HL-60 (cell line): ENCODE results near the gene CNBD2.

Experiments
- GABPA ChIP-seq: IDR thresholded peaks from 2 replicates; pipeline ENCODE4 v1.6.1; 2012; ENCODE audit warnings: low read depth
- POLR2AphosphoS5 ChIP-seq: IDR thresholded peaks from 2 replicates; pipeline ENCODE4 v1.6.1; 2012; ENCODE audit warnings: low read depth
- SPI1 ChIP-seq: IDR thresholded peaks from 2 replicates; pipeline ENCODE4 v1.6.1; 2012; ENCODE audit warnings: low read depth, mild to moderate bottlenecking, borderline replicate concordance
- TF ChIP-seq, protein P1 (sequence below): IDR thresholded peaks from one replicate; pipeline ENCODE4 v1.5.1; 2011; ENCODE audit warnings: low read length, control low read depth, inconsistent platforms; ENCODE audit not compliant: insufficient read depth
- TF ChIP-seq, protein P2 (sequence below): IDR thresholded peaks from 2 replicates; pipeline ENCODE4 v1.6.1; 2012; ENCODE audit warnings: low read depth; ENCODE audit not compliant: insufficient replicate concordance

DNA sequence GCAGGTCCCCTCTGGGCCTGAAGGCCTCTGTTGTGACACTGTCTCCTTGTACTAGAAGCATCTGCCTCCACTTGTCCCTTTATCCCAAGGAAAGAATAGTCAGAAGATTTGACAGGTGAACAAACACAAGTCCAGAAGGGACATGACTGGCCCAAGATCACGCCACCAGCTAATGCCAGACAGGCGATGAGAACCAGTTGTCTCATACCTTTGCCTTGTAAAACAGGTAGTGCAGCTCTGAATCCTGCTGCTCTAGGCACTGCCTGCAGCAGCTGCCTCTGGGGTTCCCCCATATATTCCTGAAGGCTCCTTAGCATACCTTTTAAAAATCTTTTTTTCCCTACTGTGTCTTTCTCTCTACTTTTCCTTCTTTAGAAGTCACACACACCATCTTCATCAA is 39.1 kb upstream of the CNBD2 start:
- TF ChIP-seq, protein P1, sequence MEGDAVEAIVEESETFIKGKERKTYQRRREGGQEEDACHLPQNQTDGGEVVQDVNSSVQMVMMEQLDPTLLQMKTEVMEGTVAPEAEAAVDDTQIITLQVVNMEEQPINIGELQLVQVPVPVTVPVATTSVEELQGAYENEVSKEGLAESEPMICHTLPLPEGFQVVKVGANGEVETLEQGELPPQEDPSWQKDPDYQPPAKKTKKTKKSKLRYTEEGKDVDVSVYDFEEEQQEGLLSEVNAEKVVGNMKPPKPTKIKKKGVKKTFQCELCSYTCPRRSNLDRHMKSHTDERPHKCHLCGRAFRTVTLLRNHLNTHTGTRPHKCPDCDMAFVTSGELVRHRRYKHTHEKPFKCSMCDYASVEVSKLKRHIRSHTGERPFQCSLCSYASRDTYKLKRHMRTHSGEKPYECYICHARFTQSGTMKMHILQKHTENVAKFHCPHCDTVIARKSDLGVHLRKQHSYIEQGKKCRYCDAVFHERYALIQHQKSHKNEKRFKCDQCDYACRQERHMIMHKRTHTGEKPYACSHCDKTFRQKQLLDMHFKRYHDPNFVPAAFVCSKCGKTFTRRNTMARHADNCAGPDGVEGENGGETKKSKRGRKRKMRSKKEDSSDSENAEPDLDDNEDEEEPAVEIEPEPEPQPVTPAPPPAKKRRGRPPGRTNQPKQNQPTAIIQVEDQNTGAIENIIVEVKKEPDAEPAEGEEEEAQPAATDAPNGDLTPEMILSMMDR, result no peak
- TF ChIP-seq SPI1 (no peak), POLR2AphosphoS5 (no peak), GABPA (no peak)
- TF ChIP-seq, protein P2, sequence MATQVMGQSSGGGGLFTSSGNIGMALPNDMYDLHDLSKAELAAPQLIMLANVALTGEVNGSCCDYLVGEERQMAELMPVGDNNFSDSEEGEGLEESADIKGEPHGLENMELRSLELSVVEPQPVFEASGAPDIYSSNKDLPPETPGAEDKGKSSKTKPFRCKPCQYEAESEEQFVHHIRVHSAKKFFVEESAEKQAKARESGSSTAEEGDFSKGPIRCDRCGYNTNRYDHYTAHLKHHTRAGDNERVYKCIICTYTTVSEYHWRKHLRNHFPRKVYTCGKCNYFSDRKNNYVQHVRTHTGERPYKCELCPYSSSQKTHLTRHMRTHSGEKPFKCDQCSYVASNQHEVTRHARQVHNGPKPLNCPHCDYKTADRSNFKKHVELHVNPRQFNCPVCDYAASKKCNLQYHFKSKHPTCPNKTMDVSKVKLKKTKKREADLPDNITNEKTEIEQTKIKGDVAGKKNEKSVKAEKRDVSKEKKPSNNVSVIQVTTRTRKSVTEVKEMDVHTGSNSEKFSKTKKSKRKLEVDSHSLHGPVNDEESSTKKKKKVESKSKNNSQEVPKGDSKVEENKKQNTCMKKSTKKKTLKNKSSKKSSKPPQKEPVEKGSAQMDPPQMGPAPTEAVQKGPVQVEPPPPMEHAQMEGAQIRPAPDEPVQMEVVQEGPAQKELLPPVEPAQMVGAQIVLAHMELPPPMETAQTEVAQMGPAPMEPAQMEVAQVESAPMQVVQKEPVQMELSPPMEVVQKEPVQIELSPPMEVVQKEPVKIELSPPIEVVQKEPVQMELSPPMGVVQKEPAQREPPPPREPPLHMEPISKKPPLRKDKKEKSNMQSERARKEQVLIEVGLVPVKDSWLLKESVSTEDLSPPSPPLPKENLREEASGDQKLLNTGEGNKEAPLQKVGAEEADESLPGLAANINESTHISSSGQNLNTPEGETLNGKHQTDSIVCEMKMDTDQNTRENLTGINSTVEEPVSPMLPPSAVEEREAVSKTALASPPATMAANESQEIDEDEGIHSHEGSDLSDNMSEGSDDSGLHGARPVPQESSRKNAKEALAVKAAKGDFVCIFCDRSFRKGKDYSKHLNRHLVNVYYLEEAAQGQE, result no peak
